Ovary (tissue), 3 donors: ENCODE measurements around the gene RB1.

Experiments
- CTCF ChIP-seq, 3 donors: fragments of 450-650 bp in 2 of 3; fragments of 200-600 bp in 1 of 3; IDR thresholded peaks; one replicate each; pipeline versions ENCODE4 v1.5.1 to v1.8.0; 2016 to 2022; ENCODE audit warnings: antibody characterized with exemption in 3 of 3, mild to moderate bottlenecking in 1 of 3
- POLR2A ChIP-seq: fragments of 450-650 bp; IDR thresholded peaks from one replicate; pipeline ENCODE4 v1.6.1; 2017; ENCODE audit warnings: antibody characterized with exemption, mild to moderate bottlenecking, moderate library complexity
- donor health status: DM: no; HTN: no; CAD: no.

GRCh38 chr13:48297131-48297786 lies 6.3 kb upstream of the RB1 start:
- TF ChIP-seq CTCF (IDR thresholded peaks at IDR 0.05) (no peak), POLR2A (no peak)
